CD4-positive, alpha-beta T cell treated with Interleukin-4 for 1 hour (primary cell): ENCODE results near the gene ZFP62.

ENCODE experiments used
- DNase-seq, 2 donors: peaks; one replicate each; pipeline ENCODE4 v3.0.0-alpha.2; 2020 to 2022

Gene ZFP62

GRCh38 chr5:180808461-180809000 lies 52.5 kb downstream of the ZFP62 start:
- DNase-seq: peak in 1 of 2 donors; percentile 10

GRCh38 chr5:180807654-180808414 lies 53.2 kb downstream of the ZFP62 start:
- DNase-seq: no peak

- no peak for DNase-seq
Measured at GRCh38 chr5:180807046-180807445, 54.0 kb downstream of the ZFP62 start.

- peak in 1 of 2 donors; percentile 31 for DNase-seq
Measured at GRCh38 chr5:180806351-180807011, 54.6 kb downstream of the ZFP62 start.

- DNase-seq: peak in 1 of 2 donors; percentile 18
Measured at GRCh38 chr5:180804129-180804618, 56.9 kb downstream of the ZFP62 start.

- DNase-seq: peak; percentile 90 to 92
Measured at GRCh38 chr5:180803181-180804128, 57.6 kb downstream of the ZFP62 start.

- peak; percentile 66 to 71 for DNase-seq
Measured at GRCh38 chr5:180802325-180803180, 58.5 kb downstream of the ZFP62 start, which contains the start of gene MGAT1. Gene MGAT1, minus strand, starts transcription at chr5:180802806. Its CDS starts 9,835 bp downstream, at chr5:180792971.

GRCh38 chr5:180801596-180802324 lies 59.3 kb downstream of the ZFP62 start:
- peak in 1 of 2 donors; percentile 7 for DNase-seq

- DNase-seq: peak in 1 of 2 donors; percentile 11
Measured at GRCh38 chr5:180799902-180800801, 60.9 kb downstream of the ZFP62 start.

- peak in 1 of 2 donors; percentile 15 for DNase-seq
Measured at GRCh38 chr5:180799194-180799593, 61.9 kb downstream of the ZFP62 start.

- DNase-seq: peak in 1 of 2 donors; percentile 6
Measured at GRCh38 chr5:180798193-180798592, 62.9 kb downstream of the ZFP62 start.
